SK-N-MC (cell line): Measurements from ENCODE around the gene TMEM150A.

Experiments used
- EZH2 ChIP-seq: fragments of 200-600 bp; sonication (generic); IDR thresholded peaks from one replicate; pipeline ENCODE4 v1.6.1; 2017; ENCODE audit warnings: antibody characterized with exemption
- FOXP2 ChIP-seq: optimal IDR thresholded peaks from 2 replicates; pipeline ENCODE3; 2011; ENCODE audit warnings: mild to moderate bottlenecking, moderate library complexity; ENCODE audit not compliant: insufficient read depth; ENCODE audit errors: extremely low read length, control extremely low read depth
- POLR2AphosphoS5 ChIP-seq: IDR thresholded peaks from 2 replicates; pipeline ENCODE4 v1.6.1; 2012; ENCODE audit warnings: mild to moderate bottlenecking, low read depth, low read length, borderline replicate concordance

DNA sequence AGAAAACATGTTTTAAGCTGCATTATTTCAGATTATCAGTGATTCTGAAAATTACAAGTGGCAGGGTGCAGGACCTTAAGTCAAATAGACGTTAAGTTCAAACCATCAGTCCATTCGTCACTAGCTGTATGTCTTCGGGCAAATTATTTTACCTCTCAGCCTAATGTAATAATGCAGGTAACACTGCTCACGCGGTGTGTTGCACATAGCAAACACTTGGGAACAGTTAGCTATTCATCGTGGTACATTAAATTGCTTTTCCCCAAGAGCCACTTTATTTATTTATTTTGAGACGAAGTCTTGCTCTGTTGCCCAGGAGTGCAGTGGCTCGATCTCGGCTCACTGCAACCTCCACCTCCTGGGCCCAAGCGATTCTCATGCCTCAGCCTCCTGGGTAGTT lies 53.4 kb downstream of the TMEM150A start:
- no peak for TF ChIP-seq POLR2AphosphoS5
- TF ChIP-seq EZH2: no peak
- TF ChIP-seq FOXP2: no peak
